H9 (cell line): Measurements from ENCODE around the gene GABBR2. TPM values are rescaled to one million over a fixed set of nuclear protein-coding genes. Genes with fewer than 3 reads are reported as not detected.

Source experiments
- DNase-seq: peaks from one replicate; pipeline ENCODE4 v3.0.0-alpha.2; 2017
- H2AFZ ChIP-seq: one replicate; pipeline ENCODE4 v1.6.1; 2013; ENCODE audit warnings: mild to moderate bottlenecking, low read length, control low read depth, moderate library complexity
- H2AK5ac ChIP-seq: 2 replicates; pipeline ENCODE4 v1.6.1; 2013; ENCODE audit warnings: low read length, control low read depth, mixed read lengths; ENCODE audit not compliant: insufficient read length
- H2BK120ac ChIP-seq: one replicate; pipeline ENCODE4 v1.6.1; 2013; ENCODE audit warnings: low read depth, mild to moderate bottlenecking, low read length, control low read depth, inconsistent platforms; ENCODE audit not compliant: poor library complexity, severe bottlenecking
- H2BK12ac ChIP-seq: 2 replicates; pipeline ENCODE4 v1.6.1; 2013; ENCODE audit warnings: low read length, control low read depth, mixed read lengths, low read depth; ENCODE audit not compliant: insufficient read length
- H2BK15ac ChIP-seq: 2 replicates; pipeline ENCODE4 v1.6.1; 2013; ENCODE audit warnings: low read depth, low read length, control low read depth
- H2BK20ac ChIP-seq: one replicate; pipeline ENCODE4 v1.6.1; 2013; ENCODE audit warnings: low read depth, mild to moderate bottlenecking, low read length, control low read depth, inconsistent platforms; ENCODE audit not compliant: poor library complexity, severe bottlenecking
- H2BK5ac ChIP-seq: 2 replicates; pipeline ENCODE4 v1.6.1; 2013; ENCODE audit warnings: low read length, control low read depth, mixed read lengths; ENCODE audit not compliant: insufficient read length
- H3K14ac ChIP-seq: 2 replicates; pipeline ENCODE4 v1.6.1; 2013; ENCODE audit warnings: low read length, control low read depth; ENCODE audit not compliant: insufficient read depth
- H3K18ac ChIP-seq: 2 replicates; pipeline ENCODE4 v1.6.1; 2013; ENCODE audit warnings: low read depth, mild to moderate bottlenecking, mixed read lengths, low read length, control low read depth; ENCODE audit not compliant: insufficient read length
- H3K23ac ChIP-seq: 2 replicates; pipeline ENCODE4 v1.6.1; 2013; ENCODE audit warnings: low read length, control low read depth, mixed read lengths, low read depth; ENCODE audit not compliant: insufficient read length
- H3K23me2 ChIP-seq: 2 replicates; pipeline ENCODE4 v1.6.1; 2013; ENCODE audit warnings: low read depth, mild to moderate bottlenecking, mixed read lengths, low read length, control low read depth; ENCODE audit not compliant: insufficient read length, poor library complexity, severe bottlenecking
- H3K27ac ChIP-seq: 2 replicates; pipeline ENCODE4 v1.5.1; 2013; ENCODE audit warnings: low read length, control low read depth, mixed read lengths, low read depth; ENCODE audit not compliant: insufficient read length
- H3K27me3 ChIP-seq: 2 replicates; pipeline ENCODE4 v1.6.1; 2013; ENCODE audit warnings: low read length, control low read depth, inconsistent platforms; ENCODE audit not compliant: insufficient read depth
- H3K4ac ChIP-seq: 2 replicates; pipeline ENCODE4 v1.6.1; 2013; ENCODE audit warnings: low read depth, mild to moderate bottlenecking, control low read depth, inconsistent platforms, low read length, moderate library complexity
- H3K4me1 ChIP-seq: 2 replicates; pipeline ENCODE4 v1.6.1; 2013; ENCODE audit warnings: low read length, control low read depth, inconsistent platforms; ENCODE audit not compliant: insufficient read depth
- H3K4me2 ChIP-seq: 2 replicates; pipeline ENCODE4 v1.6.1; 2013; ENCODE audit warnings: low read length, control low read depth, mixed read lengths; ENCODE audit not compliant: insufficient read length, insufficient read depth
- H3K56ac ChIP-seq: 2 replicates; pipeline ENCODE4 v1.6.1; 2013; ENCODE audit warnings: low read depth, mild to moderate bottlenecking, mixed read lengths, low read length, control low read depth; ENCODE audit not compliant: insufficient read length
- H3K79me1 ChIP-seq: 2 replicates; pipeline ENCODE4 v1.6.1; 2013; ENCODE audit warnings: low read depth, mild to moderate bottlenecking, moderate library complexity, low read length, control low read depth, inconsistent platforms; ENCODE audit not compliant: insufficient read depth, poor library complexity, severe bottlenecking
- H3K79me2 ChIP-seq: 2 replicates; pipeline ENCODE4 v1.6.1; 2013; ENCODE audit warnings: low read length, control low read depth, inconsistent platforms; ENCODE audit not compliant: insufficient read depth
- H3K9ac ChIP-seq: 2 replicates; pipeline ENCODE4 v1.6.1; 2013; ENCODE audit warnings: low read length, control low read depth, mixed read lengths; ENCODE audit not compliant: insufficient read length; ENCODE audit errors: extremely low read depth
- H3K9me3 ChIP-seq: one replicate; pipeline ENCODE4 v1.6.1; 2013; ENCODE audit warnings: low read depth, low read length, inconsistent platforms; ENCODE audit not compliant: control insufficient read depth
- H3T11ph ChIP-seq: one replicate; pipeline ENCODE4 v1.6.1; 2013; ENCODE audit warnings: mild to moderate bottlenecking, low read length, control low read depth, inconsistent platforms
- H4K20me1 ChIP-seq: one replicate; pipeline ENCODE4 v1.6.1; 2013; ENCODE audit not compliant: control insufficient read depth, insufficient read length, insufficient read depth
- H4K5ac ChIP-seq: 2 replicates; pipeline ENCODE4 v1.6.1; 2013; ENCODE audit warnings: low read depth, mild to moderate bottlenecking, mixed read lengths, low read length, control low read depth; ENCODE audit not compliant: insufficient read length
- H4K8ac ChIP-seq: replicated peaks from 2 replicates; pipeline ENCODE4 v1.6.1; 2013; ENCODE audit warnings: low read length, control low read depth, mixed read lengths, low read depth; ENCODE audit not compliant: insufficient read length
- H4K91ac ChIP-seq: 2 replicates; pipeline ENCODE4 v1.6.1; 2013; ENCODE audit warnings: low read depth, mild to moderate bottlenecking, moderate library complexity, mixed read lengths, low read length, control low read depth; ENCODE audit not compliant: insufficient read length
- H3K27ac Mint-ChIP-seq, 3 experiments: 2 replicates in 2 of 3; 3 replicates in 1 of 3; pipeline ENCODE4 v1.8.0; 2020 to 2021; ENCODE audit warnings: mixed read lengths in 3 of 3, mild to moderate bottlenecking in 1 of 3, moderate library complexity in 1 of 3
- H3K27me3 Mint-ChIP-seq: 2 replicates; pipeline ENCODE4 v1.8.0; 2021; ENCODE audit warnings: low read depth, mild to moderate bottlenecking, moderate library complexity, mixed read lengths
- H3K36me3 Mint-ChIP-seq, 3 experiments: 2 replicates in 2 of 3; 3 replicates in 1 of 3; pipeline ENCODE4 v1.8.0; 2020 to 2021; ENCODE audit warnings: low read depth in 3 of 3, mixed read lengths in 3 of 3; ENCODE audit not compliant: insufficient read depth in 1 of 3
- H3K4me1 Mint-ChIP-seq, 2 experiments: 2 replicates each; pipeline ENCODE4 v1.8.0; 2020; ENCODE audit warnings: mixed read lengths in 2 of 2
- H3K4me3 Mint-ChIP-seq, 2 experiments: 2 replicates in 1 of 2; 3 replicates in 1 of 2; pipeline ENCODE4 v1.8.0; 2020 to 2021; ENCODE audit warnings: mild to moderate bottlenecking in 2 of 2, mixed read lengths in 2 of 2, moderate library complexity in 1 of 2
- H3K9me3 Mint-ChIP-seq, 2 experiments: 2 replicates in 1 of 2; 3 replicates in 1 of 2; pipeline ENCODE4 v1.8.0; 2020; ENCODE audit warnings: mild to moderate bottlenecking in 2 of 2, mixed read lengths in 2 of 2, moderate library complexity in 1 of 2
- WGBS: extraction: QIAGEN DNeasy Blood & Tissue Kit; methylation state at CpG from one replicate; pipeline ENCODE4 v1.1.7; 2013; ENCODE audit warnings: missing lambda C conversion rate, low lambda C conversion rate, mixed read lengths; ENCODE audit not compliant: insufficient read length; ENCODE audit errors: extremely low coverage; 5-methylcytosine and 5-hydroxymethylcytosine counted together
- total RNA-seq: library from RNA; stranded (reverse); gene quantifications from 2 replicates; pipeline ENCODE4 v1.2.1, GENCODE V29; 2021
- TF ChIP-seq, protein P1 (sequence below): fragments of 200-600 bp; sonication (generic); conservative IDR thresholded peaks from 3 replicates; pipeline ENCODE4 v1.8.0; 2021; ENCODE audit warnings: antibody characterized with exemption, mild to moderate bottlenecking

Gene GABBR2
- total RNA-seq, 1 experiment from 2014 or later = 0.66 TPM

GRCh38 chr9:98419260-98419603 lies 289.5 kb downstream of the GABBR2 start:
- no CpG with 5 or more reads among the region's 5 CpGs for WGBS
- no peak overlapping the region for H3K4ac ChIP-seq

More at GRCh38 chr9:98419260-98419603, 289.5 kb downstream of the GABBR2 start:
- Histone ChIP-seq H3K79me1 (no peaks in the 10 kb centered on the region), H4K91ac (no peak overlapping the region), H3K56ac (no peak overlapping the region), H3K27me3 (no peaks in the 10 kb centered on the region), H3K23me2 (no peaks in the 10 kb centered on the region), H2BK12ac (no peak overlapping the region), H3T11ph (no peak overlapping the region), H3K23ac (no peak overlapping the region), H4K5ac (no peak overlapping the region), H3K9me3 (no peaks in the 10 kb centered on the region), H3K18ac (no peak overlapping the region), H3K4me2 (no peak overlapping the region), H3K14ac (no peak overlapping the region), H2BK15ac (no peak overlapping the region), H3K27ac (no peak overlapping the region), H2AFZ (no peak overlapping the region), H3K4me1 (peaks cover 3% of the 10 kb centered on the region), H3K79me2 (no peaks in the 10 kb centered on the region), H2AK5ac (no peak overlapping the region), H4K8ac (no peak overlapping the region), H4K20me1 (no peaks in the 10 kb centered on the region), H2BK120ac (no peak overlapping the region), H2BK20ac (no peak overlapping the region), H3K9ac (no peak overlapping the region), H2BK5ac (no peak overlapping the region)
- no peak overlapping the region for H3K27ac Mint-ChIP-seq
- H3K27me3 Mint-ChIP-seq = peaks cover 6% of the 10 kb centered on the region; the same call in 1 of the 2 replicates
- peaks cover 15 to 19% of the 10 kb centered on the region in 2 experiments for H3K4me1 Mint-ChIP-seq
- peaks cover 0 to 2% (median 0%) of the 10 kb centered on the region in 3 experiments; a peak in 3 of 7 replicates for H3K36me3 Mint-ChIP-seq
- H3K4me3 Mint-ChIP-seq = no peak overlapping the region
- DNase-seq = no peak
- TF ChIP-seq, protein P1, sequence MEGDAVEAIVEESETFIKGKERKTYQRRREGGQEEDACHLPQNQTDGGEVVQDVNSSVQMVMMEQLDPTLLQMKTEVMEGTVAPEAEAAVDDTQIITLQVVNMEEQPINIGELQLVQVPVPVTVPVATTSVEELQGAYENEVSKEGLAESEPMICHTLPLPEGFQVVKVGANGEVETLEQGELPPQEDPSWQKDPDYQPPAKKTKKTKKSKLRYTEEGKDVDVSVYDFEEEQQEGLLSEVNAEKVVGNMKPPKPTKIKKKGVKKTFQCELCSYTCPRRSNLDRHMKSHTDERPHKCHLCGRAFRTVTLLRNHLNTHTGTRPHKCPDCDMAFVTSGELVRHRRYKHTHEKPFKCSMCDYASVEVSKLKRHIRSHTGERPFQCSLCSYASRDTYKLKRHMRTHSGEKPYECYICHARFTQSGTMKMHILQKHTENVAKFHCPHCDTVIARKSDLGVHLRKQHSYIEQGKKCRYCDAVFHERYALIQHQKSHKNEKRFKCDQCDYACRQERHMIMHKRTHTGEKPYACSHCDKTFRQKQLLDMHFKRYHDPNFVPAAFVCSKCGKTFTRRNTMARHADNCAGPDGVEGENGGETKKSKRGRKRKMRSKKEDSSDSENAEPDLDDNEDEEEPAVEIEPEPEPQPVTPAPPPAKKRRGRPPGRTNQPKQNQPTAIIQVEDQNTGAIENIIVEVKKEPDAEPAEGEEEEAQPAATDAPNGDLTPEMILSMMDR = no peak; the same call in 2 of the 3 replicates
- peaks cover 3% of the 10 kb centered on the region in 2 experiments; a peak in 2 of 5 replicates for H3K9me3 Mint-ChIP-seq
